Stomach (tissue), 9 donors: ENCODE data around the gene TAP2. TPM values are rescaled to one million over a fixed set of nuclear protein-coding genes. Genes with fewer than 3 reads are reported as not detected.

Source experiments
- DNase-seq, 2 donors: peaks; one replicate each; pipeline versions ENCODE4 v3.0.0 to v3.0.0-alpha.2; 2013 to 2019
- H3K27ac ChIP-seq, 5 donors: fragments of 200-600 bp in 4 of 5; sonication (generic) in 4 of 5; one replicate each; pipeline ENCODE4 v1.5.1; 2013 to 2019; ENCODE audit warnings: mild to moderate bottlenecking in 1 of 5, moderate library complexity in 1 of 5
- H3K27me3 ChIP-seq, 3 donors: fragments of 200-600 bp; sonication (generic); one replicate each; pipeline ENCODE4 v1.5.1; 2017 to 2019; ENCODE audit warnings: mixed run types in 1 of 3
- H3K36me3 ChIP-seq, 4 donors: fragments of 200-600 bp; sonication (generic); 1 replicate in 3 of 4; 2 replicates in 1 of 4; pipeline ENCODE4 v1.5.1; 2016 to 2019
- H3K4me1 ChIP-seq, 4 donors: fragments of 200-600 bp; sonication (generic); one replicate each; pipeline ENCODE4 v1.5.1; 2016 to 2019
- H3K4me3 ChIP-seq, 4 donors: fragments of 200-600 bp; sonication (generic) in 3 of 4; one replicate each; pipeline ENCODE4 v1.5.1; 2016 to 2019; ENCODE audit warnings: mild to moderate bottlenecking in 1 of 4
- H3K9me3 ChIP-seq, 4 donors: fragments of 200-600 bp; sonication (generic); one replicate each; pipeline ENCODE4 v1.5.1; 2016 to 2019
- EP300 ChIP-seq: sonication (generic); formaldehyde crosslinking; IDR thresholded peaks from one replicate; pipeline ENCODE4 v1.6.1; 2017; ENCODE audit warnings: antibody characterized with exemption
- POLR2A ChIP-seq, 4 donors: fragments of 450-650 bp; IDR thresholded peaks; one replicate each; pipeline ENCODE4 v1.6.1; 2016; ENCODE audit warnings: antibody characterized with exemption in 4 of 4, control low read depth in 2 of 4, mild to moderate bottlenecking in 1 of 4, moderate library complexity in 1 of 4
- POLR2AphosphoS5 ChIP-seq, 3 donors: sonication (generic); formaldehyde crosslinking; IDR thresholded peaks; one replicate each; pipeline ENCODE4 v1.6.1; 2016; ENCODE audit warnings: antibody characterized with exemption in 3 of 3
- WGBS, 5 donors: extraction: QIAGEN DNeasy Blood & Tissue Kit in 3 of 5; methylation state at CpG; one replicate each; pipeline versions ENCODE4 v1.1.5 to v1.1.7; 2013 to 2018; 5-methylcytosine and 5-hydroxymethylcytosine counted together
- intact Hi-C: fragments of 100-400 bp; cut with DNase I; formaldehyde crosslinking; loops from one replicate; pipeline ENCODE4 v1.15.1; 2023; ENCODE audit warnings: low total_unique reads
- polyA plus RNA-seq, 3 donors: library from polyadenylated mRNA; stranded (reverse); fragments of 200-250 nt; gene quantifications; one replicate each; pipeline ENCODE4 v1.2.3, GENCODE V29; 2013
- total RNA-seq, 5 donors: library from RNA; depleted of rRNA; stranded (reverse); fragments of >200 nt; gene quantifications; one replicate each; pipeline versions ENCODE4 v1.1.0 to v1.2.3, GENCODE V29; 2014 to 2016
- TF ChIP-seq, protein P1 (sequence below), 7 experiments: fragments of 450-650 bp in 4 of 7; fragments of 200-600 bp in 3 of 7; sonication (generic) in 3 of 7; IDR thresholded peaks; one replicate each; pipeline ENCODE4 v1.5.1; 2016 to 2019; ENCODE audit warnings: antibody characterized with exemption in 7 of 7, control low read depth in 2 of 7, mild to moderate bottlenecking in 1 of 7
- donor health status: healthy with polysubstance abuse.
- donor health status: Bipolar disorder and iron deficiency.
- donor health status: healthy.

The TAP2 gene
- total and polyA plus RNA-seq, 8 donors = 1.2 to 449 (median 11.4) TPM

- 88 to 94% (median 91%) methylated on average over 6 of the region's 6 CpGs for WGBS, 5 donors
- H3K27ac ChIP-seq = peak overlapping the region in 4 of 5 donors; percentile 21 to 99 (median 97)
- no peak for TF ChIP-seq POLR2AphosphoS5 (IDR thresholded peaks at IDR 0.05)
- DNase-seq = no peak
- H3K4me1 ChIP-seq = peaks cover 27 to 65% (median 52%) of the 10 kb centered on the region in 4 donors
- intact Hi-C loops = no loop called here
- H3K4me3 ChIP-seq = peak overlapping the region in 2 of 4 donors; percentile 61 to 73
- H3K9me3 ChIP-seq = no peaks in the 10 kb centered on the region
- peaks cover 9 to 49% (median 42%) of the 10 kb centered on the region in 4 donors for H3K36me3 ChIP-seq
- H3K27me3 ChIP-seq = no peaks in the 10 kb centered on the region
Observed at GRCh38 chr6:32842021-32842650, 3.6 kb upstream of the TAP2 start.

DNA sequence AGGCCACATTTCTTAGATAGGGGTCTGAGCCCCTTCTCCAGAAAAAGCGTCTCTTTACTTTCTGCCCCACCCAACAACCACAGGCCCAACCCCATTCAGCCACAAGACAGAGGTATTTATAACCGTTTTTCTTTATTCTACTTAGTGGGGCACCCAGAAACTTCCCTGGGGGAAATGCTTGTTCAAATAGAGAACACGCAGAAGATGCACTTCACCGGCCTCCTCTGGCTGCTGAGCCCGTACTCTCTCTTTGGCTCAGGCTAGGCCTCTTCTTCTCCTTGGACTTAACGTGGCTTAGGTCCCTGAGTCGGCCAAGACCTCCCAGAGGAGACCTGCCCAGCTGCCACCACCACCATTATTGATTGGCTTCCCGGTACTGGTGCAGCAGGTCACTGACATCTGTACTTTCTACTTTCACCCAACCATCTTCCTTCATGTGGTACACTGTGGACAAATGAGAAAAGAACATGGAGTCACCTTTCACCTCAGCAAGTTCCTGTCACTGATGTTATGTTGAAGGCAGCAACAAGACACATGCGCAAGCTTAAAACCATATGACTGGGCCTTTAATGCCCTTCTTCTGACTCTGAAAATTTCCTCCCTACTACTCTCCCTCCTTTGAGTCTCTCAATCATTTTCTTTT is 2.2 kb upstream of the TAP2 start:
- no peaks in the 10 kb centered on the region for H3K27me3 ChIP-seq
- WGBS, 5 donors = 78 to 88% (median 78%) methylated on average over 9 of the region's 9 CpGs
- H3K9me3 ChIP-seq = no peaks in the 10 kb centered on the region
- TF ChIP-seq, protein P1, sequence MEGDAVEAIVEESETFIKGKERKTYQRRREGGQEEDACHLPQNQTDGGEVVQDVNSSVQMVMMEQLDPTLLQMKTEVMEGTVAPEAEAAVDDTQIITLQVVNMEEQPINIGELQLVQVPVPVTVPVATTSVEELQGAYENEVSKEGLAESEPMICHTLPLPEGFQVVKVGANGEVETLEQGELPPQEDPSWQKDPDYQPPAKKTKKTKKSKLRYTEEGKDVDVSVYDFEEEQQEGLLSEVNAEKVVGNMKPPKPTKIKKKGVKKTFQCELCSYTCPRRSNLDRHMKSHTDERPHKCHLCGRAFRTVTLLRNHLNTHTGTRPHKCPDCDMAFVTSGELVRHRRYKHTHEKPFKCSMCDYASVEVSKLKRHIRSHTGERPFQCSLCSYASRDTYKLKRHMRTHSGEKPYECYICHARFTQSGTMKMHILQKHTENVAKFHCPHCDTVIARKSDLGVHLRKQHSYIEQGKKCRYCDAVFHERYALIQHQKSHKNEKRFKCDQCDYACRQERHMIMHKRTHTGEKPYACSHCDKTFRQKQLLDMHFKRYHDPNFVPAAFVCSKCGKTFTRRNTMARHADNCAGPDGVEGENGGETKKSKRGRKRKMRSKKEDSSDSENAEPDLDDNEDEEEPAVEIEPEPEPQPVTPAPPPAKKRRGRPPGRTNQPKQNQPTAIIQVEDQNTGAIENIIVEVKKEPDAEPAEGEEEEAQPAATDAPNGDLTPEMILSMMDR (IDR thresholded peaks at IDR 0.05) = no peak
- TF ChIP-seq POLR2AphosphoS5 (IDR thresholded peaks at IDR 0.05) (no peak), POLR2A (IDR thresholded peaks at IDR 0.05) (no peak), EP300 (no peak)
- intact Hi-C loops = no loop called here
- peak overlapping the region in 1 of 4 donors; percentile 61 for H3K4me3 ChIP-seq
- H3K27ac ChIP-seq = peak overlapping the region in 3 of 5 donors; percentile 34 to 98 (median 96)
- H3K4me1 ChIP-seq = peaks cover 27 to 59% (median 43%) of the 10 kb centered on the region in 4 donors
- peaks cover 3 to 43% (median 31%) of the 10 kb centered on the region in 4 donors for H3K36me3 ChIP-seq
- no peak for DNase-seq

DNA sequence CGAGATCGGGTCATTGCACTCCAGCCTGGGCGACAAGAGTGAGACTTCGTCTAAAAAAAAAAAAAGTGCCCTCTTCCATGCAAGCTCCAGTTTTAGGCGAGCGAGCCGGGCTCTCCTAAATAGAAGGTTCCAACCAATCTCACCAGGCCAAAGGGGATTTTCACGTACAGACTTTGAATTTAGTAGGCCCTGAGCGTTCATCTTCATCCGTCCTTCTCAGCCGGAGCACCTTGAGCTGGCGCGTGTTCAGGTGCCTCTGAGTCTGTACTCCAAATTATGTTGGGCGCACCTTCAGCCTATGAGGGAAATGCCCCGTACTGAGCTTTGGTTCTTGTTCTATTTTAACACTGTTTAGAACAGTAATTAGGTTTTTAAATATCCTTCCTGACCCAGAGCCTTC is 817 bp upstream of the TAP2 start:
- intact Hi-C loops = no loop called here
- TF ChIP-seq POLR2AphosphoS5 (IDR thresholded peaks at IDR 0.05) = no peak
- TF ChIP-seq, protein P1 (IDR thresholded peaks at IDR 0.05) = no peak
- no peak for TF ChIP-seq EP300
- no peak for TF ChIP-seq POLR2A (IDR thresholded peaks at IDR 0.05)
- Histone ChIP-seq H3K27ac (peak overlapping the region in 4 of 5 donors; percentile 89 to 98 (median 97)), H3K9me3 (no peaks in the 10 kb centered on the region), H3K4me1 (peaks cover 21 to 48% (median 34%) of the 10 kb centered on the region in 4 donors), H3K4me3 (no peak overlapping the region), H3K36me3 (peaks cover 6 to 50% (median 39%) of the 10 kb centered on the region in 4 donors), H3K27me3 (no peaks in the 10 kb centered on the region)
- WGBS, 5 donors = 86 to 88% (median 87%) methylated on average over 15 of the region's 15 CpGs
- no peak for DNase-seq

- intact Hi-C loops = no loop called here
- no peak for TF ChIP-seq EP300
- TF ChIP-seq, protein P1 (IDR thresholded peaks at IDR 0.05) = no peak
- no peak for TF ChIP-seq POLR2AphosphoS5 (IDR thresholded peaks at IDR 0.05)
- no peak for TF ChIP-seq POLR2A (IDR thresholded peaks at IDR 0.05)
Observed at GRCh38 chr6:32837651-32838113, 857 bp downstream of the TAP2 start.

More at GRCh38 chr6:32837651-32838113, 857 bp downstream of the TAP2 start:
- peaks cover 6 to 61% (median 48%) of the 10 kb centered on the region in 4 donors for H3K36me3 ChIP-seq
- peak overlapping the region; percentile 68 to 86 (median 76) for H3K4me3 ChIP-seq
- DNase-seq = no peak
- peaks cover 15 to 39% (median 28%) of the 10 kb centered on the region in 4 donors for H3K4me1 ChIP-seq
- H3K9me3 ChIP-seq = no peaks in the 10 kb centered on the region
- 20 to 33% (median 29%) methylated on average over 9 to 12 of the region's 12 CpGs for WGBS, 5 donors
- no peaks in the 10 kb centered on the region for H3K27me3 ChIP-seq
- H3K27ac ChIP-seq = peak overlapping the region; percentile 89 to 98 (median 96)
